Measurements from ENCODE around the gene RASL10B. TPM values are rescaled to one million over a fixed set of nuclear protein-coding genes. Genes with fewer than 3 reads are reported as not detected.

The RASL10B gene
- total and polyA plus RNA-seq, 5 experiments from 2014 or later = 0.06 to 0.57 (median 0.38) TPM; not detected in 2

- H3K4me3 Mint-ChIP-seq = no peak overlapping the region
- no peak for ATAC-seq
- POLR2A ChIA-PET = interaction anchor here (0.6 kb wide), 1 partner anchor 78 kb away, joined by 3 read pairs; no protein-coding TSS in a partner anchor
- no peaks in the 10 kb centered on the region for H3K9me3 Mint-ChIP-seq
- H3K27me3 Mint-ChIP-seq = peaks cover 0 to 9% (median 0%) of the 10 kb centered on the region in 5 donors
- no peaks in the 10 kb centered on the region for H3K36me3 Mint-ChIP-seq
- peaks cover 12 to 20% (median 15%) of the 10 kb centered on the region in 4 donors for H3K4me1 Mint-ChIP-seq
- peak in 1 of 10 donors; percentile 23 for DNase-seq
- H3K27ac Mint-ChIP-seq = peak overlapping the region in 1 of 10 donors; percentile 18
Measured at GRCh38 chr17:35735036-35735805, 3.8 kb downstream of the RASL10B start.

GRCh38 chr17:35736236-35736635, 4.8 kb downstream of the RASL10B start:
- Mint-ChIP-seq H3K4me3 (no peak overlapping the region), H3K9me3 (no peaks in the 10 kb centered on the region), H3K4me1 (peaks cover 1 to 13% (median 7%) of the 10 kb centered on the region in 4 donors), H3K27me3 (peaks cover 0 to 12% (median 3%) of the 10 kb centered on the region in 5 donors), H3K27ac (peak overlapping the region in 1 of 10 donors; percentile 35), H3K36me3 (no peaks in the 10 kb centered on the region)
- DNase-seq (peak in 1 of 10 donors; percentile 36), ATAC-seq (no peak)
- POLR2A ChIA-PET = interaction anchor here (0.6 kb wide), 1 partner anchor 77 kb away, joined by 3 read pairs; no protein-coding TSS in a partner anchor

- Mint-ChIP-seq H3K9me3 (no peaks in the 10 kb centered on the region), H3K4me1 (peaks cover 8 to 10% (median 9%) of the 10 kb centered on the region in 4 donors), H3K4me3 (no peak overlapping the region), H3K27ac (no peak overlapping the region), H3K27me3 (peaks cover 6 to 33% (median 16%) of the 10 kb centered on the region in 5 donors), H3K36me3 (no peaks in the 10 kb centered on the region)
- no peak for ATAC-seq
- DNase-seq = no peak
- POLR2A ChIA-PET = no interaction called here
Measured at GRCh38 chr17:35738519-35739133, 7.2 kb downstream of the RASL10B start.

- POLR2A ChIA-PET = no interaction called here
- Mint-ChIP-seq H3K9me3 (no peaks in the 10 kb centered on the region), H3K27me3 (peaks cover 8 to 41% (median 26%) of the 10 kb centered on the region in 5 donors), H3K27ac (no peak overlapping the region), H3K4me3 (peak overlapping the region in 2 of 10 donors; percentile 64 to 74), H3K4me1 (peaks cover 6 to 10% (median 8%) of the 10 kb centered on the region in 4 donors), H3K36me3 (no peaks in the 10 kb centered on the region)
- DNase-seq (no peak), ATAC-seq (no peak)
Measured at GRCh38 chr17:35740216-35740615, 8.8 kb downstream of the RASL10B start.

DNA sequence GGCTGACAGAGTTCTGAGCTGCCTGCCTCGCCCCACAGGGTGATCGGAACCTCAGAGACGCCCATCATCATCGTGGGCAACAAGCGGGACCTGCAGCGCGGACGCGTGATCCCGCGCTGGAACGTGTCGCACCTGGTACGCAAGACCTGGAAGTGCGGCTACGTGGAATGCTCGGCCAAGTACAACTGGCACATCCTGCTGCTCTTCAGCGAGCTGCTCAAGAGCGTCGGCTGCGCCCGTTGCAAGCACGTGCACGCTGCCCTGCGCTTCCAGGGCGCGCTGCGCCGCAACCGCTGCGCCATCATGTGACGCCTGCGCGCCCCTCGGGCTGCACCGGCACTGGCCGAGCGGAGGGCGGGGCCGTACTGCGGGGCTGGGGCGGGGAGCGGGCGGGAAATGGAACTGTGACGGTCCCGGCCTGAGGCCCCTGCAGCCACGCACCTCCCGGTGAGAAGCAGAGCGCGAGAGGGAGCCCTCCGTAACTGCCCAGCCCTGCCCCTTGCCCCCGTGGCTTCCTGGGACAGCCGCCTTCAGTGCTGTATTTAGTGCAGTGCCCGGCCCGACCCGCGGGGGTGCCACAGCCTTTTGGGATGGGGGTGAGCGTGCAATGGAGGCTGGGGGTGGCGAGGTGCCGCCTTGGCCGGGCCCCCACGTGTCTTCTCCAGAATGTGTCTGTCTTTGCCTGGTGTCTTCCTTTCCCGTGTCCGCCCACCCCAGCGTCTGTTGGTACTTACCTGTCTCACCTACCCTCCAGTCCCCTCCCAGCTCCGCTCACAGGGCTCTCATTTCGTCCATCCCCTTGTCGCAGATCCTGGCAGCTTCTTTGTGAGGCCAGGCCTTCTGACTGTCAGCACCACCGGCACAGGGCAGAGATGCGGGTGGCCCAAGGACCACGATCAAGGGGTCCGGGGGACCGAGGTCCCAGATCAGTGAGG, 9.8 kb downstream of the RASL10B start:
- Mint-ChIP-seq H3K27me3 (peaks cover 8 to 41% (median 26%) of the 10 kb centered on the region in 5 donors), H3K9me3 (no peaks in the 10 kb centered on the region), H3K27ac (peak overlapping the region in 1 of 10 donors; percentile 18), H3K4me1 (peaks cover 6 to 10% (median 8%) of the 10 kb centered on the region in 4 donors), H3K36me3 (no peaks in the 10 kb centered on the region), H3K4me3 (peak overlapping the region; percentile 22 to 82 (median 69))
- DNase-seq (peak in 3 of 10 donors; percentile 22 to 59 (median 29)), ATAC-seq (peak; percentile 73 to 82)
- POLR2A ChIA-PET = no interaction called here

DNA sequence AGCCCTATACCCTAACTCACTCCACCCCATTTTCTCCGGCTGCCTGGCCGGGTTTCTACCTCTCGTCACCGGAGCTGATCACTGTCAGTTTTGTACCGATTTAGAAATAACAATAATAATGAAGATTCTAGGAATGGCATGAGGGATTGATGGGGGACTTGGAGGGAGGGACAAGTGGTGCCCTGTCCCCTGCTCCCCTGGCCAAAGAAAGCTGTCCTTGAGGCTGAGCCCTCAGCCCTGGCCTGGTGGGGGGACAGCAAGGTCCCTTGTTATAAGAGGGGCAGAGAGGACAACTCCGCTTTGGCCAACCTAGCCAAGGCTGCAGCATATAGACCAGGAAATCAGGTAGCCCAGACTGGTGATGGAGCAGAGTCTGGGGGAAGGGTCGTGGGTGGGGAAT, 11.1 kb downstream of the RASL10B start:
- POLR2A ChIA-PET = no interaction called here
- Mint-ChIP-seq H3K27me3 (peaks cover 10 to 43% (median 28%) of the 10 kb centered on the region in 5 donors), H3K4me1 (peaks cover 6 to 10% (median 9%) of the 10 kb centered on the region in 4 donors), H3K9me3 (no peaks in the 10 kb centered on the region), H3K4me3 (peak overlapping the region in 2 of 10 donors; percentile 47 to 74), H3K27ac (no peak overlapping the region), H3K36me3 (no peaks in the 10 kb centered on the region)
- DNase-seq = no peak
- ATAC-seq = no peak

- peaks cover 6 to 11% (median 9%) of the 10 kb centered on the region in 4 donors for H3K4me1 Mint-ChIP-seq
- no peak for ATAC-seq
- H3K27me3 Mint-ChIP-seq = peaks cover 11 to 46% (median 28%) of the 10 kb centered on the region in 5 donors
- no peak overlapping the region for H3K27ac Mint-ChIP-seq
- no peaks in the 10 kb centered on the region for H3K36me3 Mint-ChIP-seq
- peak in 1 of 10 donors; percentile 8 for DNase-seq
- POLR2A ChIA-PET = no interaction called here
- no peak overlapping the region for H3K4me3 Mint-ChIP-seq
- H3K9me3 Mint-ChIP-seq = no peaks in the 10 kb centered on the region
Measured at GRCh38 chr17:35742896-35743477, 11.5 kb downstream of the RASL10B start.

- DNase-seq (peak in 1 of 10 donors; percentile 56), ATAC-seq (no peak)
- peaks cover 6 to 11% (median 9%) of the 10 kb centered on the region in 4 donors for H3K4me1 Mint-ChIP-seq
- no peaks in the 10 kb centered on the region for H3K36me3 Mint-ChIP-seq
- no peaks in the 10 kb centered on the region for H3K9me3 Mint-ChIP-seq
- no peak overlapping the region for H3K4me3 Mint-ChIP-seq
- POLR2A ChIA-PET = no interaction called here
- peak overlapping the region in 1 of 10 donors; percentile 59 for H3K27ac Mint-ChIP-seq
- peaks cover 15 to 51% (median 34%) of the 10 kb centered on the region in 5 donors for H3K27me3 Mint-ChIP-seq
Measured at GRCh38 chr17:35743626-35744328, 12.3 kb downstream of the RASL10B start.

DNA sequence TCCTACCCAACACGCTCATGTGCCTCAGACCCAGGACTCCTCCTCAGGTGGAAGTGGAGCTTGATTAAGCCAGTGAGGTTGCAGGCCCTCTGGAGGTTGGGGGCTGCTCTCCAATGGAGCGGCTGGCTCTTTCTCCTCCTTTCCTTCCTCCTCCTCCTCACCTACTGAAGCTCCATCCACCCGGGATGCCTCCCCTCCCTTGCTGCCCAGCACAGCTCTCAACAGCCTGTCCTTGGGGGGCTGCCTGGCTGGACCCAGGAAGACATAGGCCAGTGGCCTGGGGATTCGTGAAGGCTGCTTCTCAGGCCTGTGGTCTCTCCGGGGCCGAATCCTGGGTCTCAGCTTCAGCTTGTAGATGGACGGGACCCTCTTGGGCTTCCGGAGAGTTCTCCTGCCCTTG, 13.4 kb downstream of the RASL10B start:
- peak overlapping the region in 1 of 10 donors; percentile 7 for H3K27ac Mint-ChIP-seq
- no peak for ATAC-seq
- no peaks in the 10 kb centered on the region for H3K9me3 Mint-ChIP-seq
- H3K36me3 Mint-ChIP-seq = no peaks in the 10 kb centered on the region
- POLR2A ChIA-PET = no interaction called here
- H3K27me3 Mint-ChIP-seq = peaks cover 22 to 58% (median 39%) of the 10 kb centered on the region in 5 donors
- DNase-seq = no peak
- H3K4me1 Mint-ChIP-seq = peaks cover 3 to 16% (median 13%) of the 10 kb centered on the region in 4 donors
- H3K4me3 Mint-ChIP-seq = no peak overlapping the region

DNA sequence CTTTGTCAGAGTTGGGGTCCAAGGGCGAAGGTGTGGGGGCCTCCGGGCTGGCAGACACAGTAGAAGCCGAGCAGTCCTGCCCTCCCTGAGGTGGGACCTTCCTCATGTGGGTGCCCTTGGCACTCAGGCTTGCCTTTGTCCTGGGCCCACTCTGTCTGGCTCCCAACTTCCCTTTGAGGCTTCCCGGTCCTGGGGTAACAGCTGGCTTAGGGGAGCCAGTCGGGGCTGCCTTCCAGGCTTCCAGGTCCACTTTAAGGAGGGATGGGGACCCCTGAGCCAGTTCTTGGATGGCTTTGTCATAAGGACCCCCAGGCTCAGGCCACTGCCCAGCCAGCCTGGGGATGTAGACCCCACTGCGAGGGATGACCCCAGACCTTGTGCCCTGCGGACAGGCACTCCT, 13.8 kb downstream of the RASL10B start:
- H3K9me3 Mint-ChIP-seq = no peaks in the 10 kb centered on the region
- POLR2A ChIA-PET = no interaction called here
- H3K4me1 Mint-ChIP-seq = peaks cover 3 to 19% (median 15%) of the 10 kb centered on the region in 4 donors
- no peak overlapping the region for H3K27ac Mint-ChIP-seq
- H3K27me3 Mint-ChIP-seq = peaks cover 24 to 57% (median 42%) of the 10 kb centered on the region in 5 donors
- ATAC-seq = no peak
- H3K36me3 Mint-ChIP-seq = no peaks in the 10 kb centered on the region
- DNase-seq = no peak
- no peak overlapping the region for H3K4me3 Mint-ChIP-seq

- DNase-seq (peak in 1 of 10 donors; percentile 57), ATAC-seq (no peak)
- POLR2A ChIA-PET = no interaction called here
- peaks cover 3 to 20% (median 14%) of the 10 kb centered on the region in 4 donors for H3K4me1 Mint-ChIP-seq
- H3K27ac Mint-ChIP-seq = no peak overlapping the region
- no peaks in the 10 kb centered on the region for H3K36me3 Mint-ChIP-seq
- H3K27me3 Mint-ChIP-seq = peaks cover 25 to 60% (median 47%) of the 10 kb centered on the region in 5 donors
- H3K9me3 Mint-ChIP-seq = no peaks in the 10 kb centered on the region
- no peak overlapping the region for H3K4me3 Mint-ChIP-seq
Measured at GRCh38 chr17:35745749-35746320, 14.4 kb downstream of the RASL10B start.
